HFFc6 (cell line): Measurements from ENCODE around the gene NUB1. TPM values are rescaled to one million over a fixed set of nuclear protein-coding genes. Genes with fewer than 3 reads are reported as not detected.

Experiments
- DNase-seq: peaks from one replicate; pipeline ENCODE4 v3.0.0-alpha.2; 2018
- H3K27ac Mint-ChIP-seq: 2 replicates; pipeline ENCODE4 v1.8.0; 2020; ENCODE audit warnings: mild to moderate bottlenecking, mixed read lengths
- H3K27me3 Mint-ChIP-seq: 2 replicates; pipeline ENCODE4 v1.8.0; 2021; ENCODE audit warnings: mild to moderate bottlenecking, moderate library complexity, mixed read lengths; ENCODE audit not compliant: insufficient read depth
- H3K36me3 Mint-ChIP-seq: 2 replicates; pipeline ENCODE4 v1.8.0; 2021; ENCODE audit warnings: low read depth, mixed read lengths
- H3K4me1 Mint-ChIP-seq: 2 replicates; pipeline ENCODE4 v1.8.0; 2020; ENCODE audit warnings: low read depth, mixed read lengths
- H3K4me3 Mint-ChIP-seq: 2 replicates; pipeline ENCODE4 v1.8.0; 2020; ENCODE audit warnings: mild to moderate bottlenecking, moderate library complexity, mixed read lengths
- H3K9me3 Mint-ChIP-seq: 2 replicates; pipeline ENCODE4 v1.8.0; 2020; ENCODE audit warnings: mild to moderate bottlenecking, mixed read lengths
- CTCF ChIP-seq: fragments of 200-600 bp; sonication (generic); IDR thresholded peaks from 2 replicates; pipeline ENCODE4 v1.5.0; 2021; ENCODE audit warnings: antibody characterized with exemption, mild to moderate bottlenecking
- total RNA-seq, 6 experiments: library from RNA; stranded (reverse); fragmentation: NEBNext Ultra II Directional; extraction: Animal tissue kit (Norgen Biotek cat#: 25700); gene quantifications; 2 replicates in 1 of 6; 3 replicates in 5 of 6; pipeline ENCODE4 v1.2.3, GENCODE V29; 2021

NUB1 gene
- total RNA-seq, 6 experiments from 2014 or later: 30.6 to 37.8 (median 34.8) TPM

DNA sequence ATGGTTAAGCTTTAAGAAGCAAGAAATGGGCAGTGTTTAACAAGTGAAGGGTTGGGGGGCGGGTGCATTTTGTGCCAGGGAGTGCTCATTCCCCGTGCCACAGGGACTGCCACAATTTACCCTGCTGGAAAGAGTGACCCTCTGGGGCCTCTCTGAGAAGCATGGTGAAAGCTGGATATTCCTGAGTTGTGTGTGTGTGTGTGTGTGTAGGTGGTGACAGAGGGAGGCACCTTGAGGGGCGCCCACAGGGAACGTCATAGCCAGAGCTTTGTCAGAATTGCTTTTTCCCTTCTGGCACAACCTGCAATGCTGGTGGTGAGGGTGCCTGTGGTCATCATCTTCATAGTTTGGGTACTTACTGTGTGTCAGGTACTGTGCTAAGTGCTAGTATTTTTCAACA is 70.7 kb downstream of the NUB1 start:
- no peak overlapping the region for H3K27ac Mint-ChIP-seq
- H3K36me3 Mint-ChIP-seq: no peaks in the 10 kb centered on the region
- DNase-seq: no peak
- H3K27me3 Mint-ChIP-seq: peaks cover 66% of the 10 kb centered on the region
- H3K9me3 Mint-ChIP-seq: no peaks in the 10 kb centered on the region
- no peak for TF ChIP-seq CTCF
- H3K4me3 Mint-ChIP-seq: no peak overlapping the region
- H3K4me1 Mint-ChIP-seq: peaks cover 6% of the 10 kb centered on the region; the same call in 1 of the 2 replicates

- Mint-ChIP-seq H3K36me3 (0 out of 2 replicates have a peak, but pooled peaks cover 3% of the 10 kb centered on the region), H3K4me3 (no peak overlapping the region), H3K27me3 (peaks cover 70% of the 10 kb centered on the region), H3K27ac (no peak overlapping the region), H3K9me3 (no peaks in the 10 kb centered on the region; the same call in 1 of the 2 replicates), H3K4me1 (peaks cover 6% of the 10 kb centered on the region; the same call in 1 of the 2 replicates)
- TF ChIP-seq CTCF: no peak
- DNase-seq: no peak
These were observed 71.6 kb downstream of the NUB1 start for GRCh38 chr7:151413241-151413640.

GRCh38 chr7:151415375-151416105 is 73.9 kb downstream of the NUB1 start:
- Mint-ChIP-seq H3K36me3 (peaks cover 13% of the 10 kb centered on the region), H3K4me1 (no peaks in the 10 kb centered on the region), H3K27me3 (peaks cover 64% of the 10 kb centered on the region), H3K27ac (no peak overlapping the region), H3K9me3 (peaks cover 11% of the 10 kb centered on the region), H3K4me3 (no peak overlapping the region)
- no peak for DNase-seq
- no peak for TF ChIP-seq CTCF

- no peak overlapping the region for H3K27ac Mint-ChIP-seq
- peaks cover 59% of the 10 kb centered on the region for H3K27me3 Mint-ChIP-seq
- H3K36me3 Mint-ChIP-seq: peaks cover 18% of the 10 kb centered on the region
- H3K9me3 Mint-ChIP-seq: peaks cover 16% of the 10 kb centered on the region
- TF ChIP-seq CTCF: no peak
- H3K4me1 Mint-ChIP-seq: no peaks in the 10 kb centered on the region
- no peak for DNase-seq
- H3K4me3 Mint-ChIP-seq: no peak overlapping the region
These were observed 74.7 kb downstream of the NUB1 start for GRCh38 chr7:151416112-151416940.

GRCh38 chr7:151416941-151417315 is 75.3 kb downstream of the NUB1 start:
- Mint-ChIP-seq H3K4me3 (no peak overlapping the region), H3K36me3 (peaks cover 22% of the 10 kb centered on the region), H3K9me3 (peaks cover 21% of the 10 kb centered on the region), H3K27ac (no peak overlapping the region), H3K27me3 (peaks cover 55% of the 10 kb centered on the region), H3K4me1 (no peaks in the 10 kb centered on the region)
- no peak for TF ChIP-seq CTCF
- DNase-seq: no peak
